SU-DHL-6 (cell line): ENCODE results near the gene MRGPRD.

Experiments used
- H2AFZ ChIP-seq: fragments of 200-600 bp; sonication (generic); 2 replicates; pipeline ENCODE4 v1.6.1; 2014; ENCODE audit warnings: low read depth, mild to moderate bottlenecking, moderate library complexity, mixed read lengths, antibody characterized with exemption, low read length; ENCODE audit not compliant: severe bottlenecking
- H3F3A ChIP-seq: fragments of 200-600 bp; shearing (Covaris generic); 2 replicates; pipeline ENCODE4 v1.6.0; 2016; ENCODE audit warnings: antibody characterized with exemption, mild to moderate bottlenecking; ENCODE audit not compliant: insufficient read depth
- H3K27ac ChIP-seq: fragments of 200-600 bp; sonication (generic); 2 replicates; pipeline ENCODE4 v1.5.1; 2016; ENCODE audit warnings: low read depth, mild to moderate bottlenecking, low read length, moderate library complexity, mixed read lengths
- H3K27me3 ChIP-seq: fragments of 200-600 bp; sonication (generic), shearing (Covaris generic); 2 replicates; pipeline ENCODE4 v1.6.0; 2014; ENCODE audit warnings: mild to moderate bottlenecking, low read length
- H3K36me3 ChIP-seq: fragments of 200-600 bp; sonication (generic); 2 replicates; pipeline ENCODE4 v1.6.1; 2014; ENCODE audit warnings: mild to moderate bottlenecking, low read length, mixed read lengths
- H3K4me2 ChIP-seq: fragments of 300-600, 200-600 bp; shearing (Covaris generic), sonication (generic); 2 replicates; pipeline ENCODE4 v1.6.0; 2014; ENCODE audit warnings: low read length, low read depth, mild to moderate bottlenecking; ENCODE audit not compliant: poor library complexity, severe bottlenecking
- H3K4me3 ChIP-seq: fragments of 200-600 bp; sonication (generic); 2 replicates; pipeline ENCODE4 v1.5.1; 2014; ENCODE audit warnings: antibody characterized with exemption, low read length, mild to moderate bottlenecking, mixed read lengths; ENCODE audit not compliant: insufficient read depth, poor library complexity, severe bottlenecking
- H3K79me2 ChIP-seq: fragments of 200-600 bp; sonication (generic); 2 replicates; pipeline ENCODE4 v1.6.1; 2014; ENCODE audit warnings: mild to moderate bottlenecking, low read length, moderate library complexity; ENCODE audit not compliant: insufficient read depth
- H3K9ac ChIP-seq: fragments of 200-600 bp; sonication (generic); 2 replicates; pipeline ENCODE4 v1.7.0; 2014; ENCODE audit warnings: mild to moderate bottlenecking, low read length
- H3K9me2 ChIP-seq: fragments of 200-600 bp; sonication (generic); replicated peaks from 2 replicates; pipeline ENCODE4 v1.6.1; 2014; ENCODE audit warnings: low read length; ENCODE audit not compliant: insufficient read depth
- H3K9me3 ChIP-seq: fragments of 200-600 bp; sonication (generic); 2 replicates; pipeline ENCODE4 v1.6.1; 2014; ENCODE audit warnings: low read length, mixed read lengths; ENCODE audit not compliant: insufficient read depth
- H4K20me1 ChIP-seq: fragments of 200-600 bp; sonication (generic); 2 replicates; pipeline ENCODE4 v1.6.1; 2014; ENCODE audit warnings: low read depth, mild to moderate bottlenecking, antibody characterized with exemption, low read length, moderate library complexity, mixed read lengths
- CTCF ChIP-seq: fragments of 200-600 bp; sonication (generic); IDR thresholded peaks from one replicate; pipeline ENCODE4 v1.5.1; 2017; ENCODE audit warnings: antibody characterized with exemption, mild to moderate bottlenecking, low read length, moderate library complexity; ENCODE audit not compliant: insufficient read depth, poor library complexity, severe bottlenecking
- EZH2phosphoT487 ChIP-seq: fragments of 200-600 bp; sonication (generic), shearing (Covaris generic); conservative IDR thresholded peaks from 2 replicates; pipeline ENCODE4 v1.6.1; 2018; ENCODE audit warnings: mild to moderate bottlenecking, antibody characterized with exemption, low read length, moderate library complexity, mixed read lengths

The MRGPRD gene

GRCh38 chr11:69003866-69004367 is 23.1 kb upstream of the MRGPRD start:
- no peaks in the 10 kb centered on the region for H4K20me1 ChIP-seq
- no peak overlapping the region for H3K4me3 ChIP-seq
- H3K9ac ChIP-seq: no peak overlapping the region
- H3K9me2 ChIP-seq: no peaks in the 10 kb centered on the region
- H3K4me2 ChIP-seq: no peak overlapping the region
- no peak overlapping the region for H3K27ac ChIP-seq
- no peak overlapping the region for H2AFZ ChIP-seq
- H3K9me3 ChIP-seq: no peaks in the 10 kb centered on the region
- no peaks in the 10 kb centered on the region for H3K79me2 ChIP-seq
- no peaks in the 10 kb centered on the region for H3K36me3 ChIP-seq
- no peaks in the 10 kb centered on the region for H3F3A ChIP-seq
- no peaks in the 10 kb centered on the region for H3K27me3 ChIP-seq
- no peak for TF ChIP-seq EZH2phosphoT487
- no peak for TF ChIP-seq CTCF

- Histone ChIP-seq H3K27ac (no peak overlapping the region), H3K36me3 (no peaks in the 10 kb centered on the region), H3K9me3 (no peaks in the 10 kb centered on the region), H2AFZ (no peak overlapping the region), H4K20me1 (no peaks in the 10 kb centered on the region), H3K4me3 (no peak overlapping the region), H3K4me2 (no peak overlapping the region), H3K27me3 (no peaks in the 10 kb centered on the region), H3K79me2 (no peaks in the 10 kb centered on the region), H3F3A (no peaks in the 10 kb centered on the region), H3K9me2 (no peaks in the 10 kb centered on the region), H3K9ac (no peak overlapping the region)
- TF ChIP-seq CTCF: no peak
- TF ChIP-seq EZH2phosphoT487: no peak
These were observed 22.6 kb upstream of the MRGPRD start for GRCh38 chr11:69003301-69003865.

DNA sequence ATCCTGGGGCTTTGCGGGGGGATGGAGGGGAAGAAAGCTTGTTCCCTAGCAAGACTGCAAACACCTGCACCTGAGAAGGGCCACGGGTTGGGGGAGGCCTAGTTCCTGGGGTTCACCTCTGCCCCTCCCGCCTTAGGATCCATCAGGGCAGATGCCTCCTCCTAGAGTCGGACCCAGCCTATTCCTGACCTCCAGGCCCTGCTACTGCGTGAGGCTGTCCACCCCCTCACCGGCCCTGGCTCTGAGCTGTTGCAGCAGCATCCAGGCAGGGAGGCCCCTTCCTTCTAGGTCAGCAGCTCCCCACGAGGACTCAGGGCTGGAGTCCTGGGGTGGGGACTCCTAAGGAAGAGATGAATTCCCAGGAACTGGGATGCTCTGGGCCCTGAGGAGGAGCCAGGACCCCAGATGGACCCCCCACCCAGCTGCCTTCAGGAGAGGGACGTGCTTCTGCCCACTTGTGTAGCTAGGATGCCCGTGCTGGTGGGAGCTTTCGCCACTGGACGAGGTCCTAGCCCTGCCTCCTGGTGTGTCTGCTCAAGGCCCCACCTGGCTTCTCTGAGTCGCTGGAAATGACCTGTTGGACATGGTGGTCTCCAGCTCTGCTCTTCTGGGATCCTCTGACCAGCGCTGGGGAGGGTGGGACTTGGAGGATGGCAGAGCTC is 21.9 kb upstream of the MRGPRD start:
- Histone ChIP-seq H3K9me2 (no peaks in the 10 kb centered on the region), H3K27me3 (no peaks in the 10 kb centered on the region), H2AFZ (no peak overlapping the region), H3K79me2 (no peaks in the 10 kb centered on the region), H3K36me3 (no peaks in the 10 kb centered on the region), H3K27ac (no peak overlapping the region), H3K9ac (no peak overlapping the region), H4K20me1 (no peaks in the 10 kb centered on the region), H3K4me2 (no peak overlapping the region), H3F3A (no peaks in the 10 kb centered on the region), H3K9me3 (no peaks in the 10 kb centered on the region), H3K4me3 (no peak overlapping the region)
- TF ChIP-seq EZH2phosphoT487 (no peak), CTCF (no peak)
